Colonic mucosa (tissue), 4 donors: ENCODE measurements around the gene GKN2. TPM values are rescaled to one million over a fixed set of nuclear protein-coding genes. Genes with fewer than 3 reads are reported as not detected.
"Not testable (repeated sequence)": the region's sequence is repeated elsewhere in the genome, so short reads cannot be mapped to it uniquely, and the experiment has no call there.

Source experiments
- DNase-seq: peaks from one replicate; pipeline ENCODE4 v3.0.0-alpha.2; 2020
- H3K27ac ChIP-seq: fragments of 200-600 bp; one replicate; pipeline ENCODE4 v1.8.0; 2021
- H3K27me3 ChIP-seq: fragments of 200-600 bp; one replicate; pipeline ENCODE4 v1.8.0; 2021
- H3K36me3 ChIP-seq: fragments of 200-600 bp; one replicate; pipeline ENCODE4 v1.8.0; 2021
- H3K4me1 ChIP-seq: fragments of 200-600 bp; one replicate; pipeline ENCODE4 v1.8.0; 2021; ENCODE audit warnings: mild to moderate bottlenecking
- H3K4me3 ChIP-seq: fragments of 200-600 bp; one replicate; pipeline ENCODE4 v1.8.0; 2021
- H3K9ac ChIP-seq, 2 donors: one replicate each; pipeline ENCODE4 v1.7.0; 2013; ENCODE audit warnings: control low read depth in 2 of 2, low read depth in 2 of 2, low read length in 2 of 2
- H3K9me3 ChIP-seq: fragments of 200-600 bp; one replicate; pipeline ENCODE4 v1.8.0; 2021
- intact Hi-C: fragments of 100-400 bp; cut with DNase I; formaldehyde crosslinking; loops from one replicate; pipeline ENCODE4 v1.14.1; 2022
- total RNA-seq, 2 donors: library from RNA; stranded (reverse); fragmentation: NEBNext Ultra II Directional in 1 of 2; extraction: Animal tissue kit (Norgen Biotek cat#: 25700) in 1 of 2; gene quantifications; one replicate each; pipeline ENCODE4 v1.2.1, GENCODE V29; 2021
- TF ChIP-seq, protein P1 (sequence below): fragments of 200-600 bp; IDR thresholded peaks from one replicate; pipeline ENCODE4 v1.8.0; 2022; ENCODE audit warnings: antibody characterized with exemption, mild to moderate bottlenecking
- donor health status: healthy.
- donor health status: DM: no; HTN: no; CAD: no.
- donor health status: DM: no; HTN: no; CAD: no.

Gene GKN2
- total RNA-seq, 2 donors from 2014 or later, result 0.32 TPM; not detected in 1

DNA sequence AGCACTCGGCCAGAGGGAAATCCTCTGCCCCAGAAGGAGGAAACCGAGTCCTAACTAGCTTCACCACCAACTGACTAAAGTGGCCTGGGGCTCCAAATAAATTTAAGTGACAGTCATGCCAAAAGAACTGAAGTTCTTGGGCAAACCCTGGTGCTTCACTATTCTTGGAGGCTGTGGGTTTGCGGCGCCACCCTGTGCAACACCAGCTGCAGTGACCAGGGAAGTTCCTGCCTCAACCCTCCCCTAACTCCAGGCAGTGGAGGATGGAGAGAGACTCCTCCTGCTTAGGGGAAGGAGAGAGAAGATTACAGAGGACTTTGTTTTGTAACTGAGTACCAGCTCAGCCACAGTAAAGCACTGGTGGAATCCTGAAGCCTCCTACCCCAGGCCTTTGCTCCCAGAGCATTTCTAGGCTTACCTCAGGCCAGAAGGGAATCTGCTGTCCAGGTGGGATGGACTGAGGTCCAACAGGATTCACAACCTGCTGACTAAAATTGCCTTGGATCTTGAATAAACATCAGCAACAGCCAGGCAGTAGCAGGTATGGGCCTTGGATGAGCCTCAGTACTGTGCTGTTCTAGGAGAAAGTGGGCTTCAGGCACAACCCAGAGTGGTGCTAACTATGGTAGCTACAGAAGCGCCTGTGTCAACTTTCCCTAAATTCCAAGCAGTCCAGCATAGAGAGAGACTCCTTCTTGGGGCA lies 52.0 kb downstream of the GKN2 start:
- Histone ChIP-seq H3K9ac (no peak overlapping the region), H3K9me3 (no peaks in the 10 kb centered on the region), H3K4me3 (no peak overlapping the region), H3K27ac (no peak overlapping the region), H3K27me3 (no peaks in the 10 kb centered on the region), H3K36me3 (no peaks in the 10 kb centered on the region), H3K4me1 (no peaks in the 10 kb centered on the region)
- TF ChIP-seq, protein P1, sequence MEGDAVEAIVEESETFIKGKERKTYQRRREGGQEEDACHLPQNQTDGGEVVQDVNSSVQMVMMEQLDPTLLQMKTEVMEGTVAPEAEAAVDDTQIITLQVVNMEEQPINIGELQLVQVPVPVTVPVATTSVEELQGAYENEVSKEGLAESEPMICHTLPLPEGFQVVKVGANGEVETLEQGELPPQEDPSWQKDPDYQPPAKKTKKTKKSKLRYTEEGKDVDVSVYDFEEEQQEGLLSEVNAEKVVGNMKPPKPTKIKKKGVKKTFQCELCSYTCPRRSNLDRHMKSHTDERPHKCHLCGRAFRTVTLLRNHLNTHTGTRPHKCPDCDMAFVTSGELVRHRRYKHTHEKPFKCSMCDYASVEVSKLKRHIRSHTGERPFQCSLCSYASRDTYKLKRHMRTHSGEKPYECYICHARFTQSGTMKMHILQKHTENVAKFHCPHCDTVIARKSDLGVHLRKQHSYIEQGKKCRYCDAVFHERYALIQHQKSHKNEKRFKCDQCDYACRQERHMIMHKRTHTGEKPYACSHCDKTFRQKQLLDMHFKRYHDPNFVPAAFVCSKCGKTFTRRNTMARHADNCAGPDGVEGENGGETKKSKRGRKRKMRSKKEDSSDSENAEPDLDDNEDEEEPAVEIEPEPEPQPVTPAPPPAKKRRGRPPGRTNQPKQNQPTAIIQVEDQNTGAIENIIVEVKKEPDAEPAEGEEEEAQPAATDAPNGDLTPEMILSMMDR, result no peak
- intact Hi-C loops, result no loop called here
- DNase-seq, result no peak

DNA sequence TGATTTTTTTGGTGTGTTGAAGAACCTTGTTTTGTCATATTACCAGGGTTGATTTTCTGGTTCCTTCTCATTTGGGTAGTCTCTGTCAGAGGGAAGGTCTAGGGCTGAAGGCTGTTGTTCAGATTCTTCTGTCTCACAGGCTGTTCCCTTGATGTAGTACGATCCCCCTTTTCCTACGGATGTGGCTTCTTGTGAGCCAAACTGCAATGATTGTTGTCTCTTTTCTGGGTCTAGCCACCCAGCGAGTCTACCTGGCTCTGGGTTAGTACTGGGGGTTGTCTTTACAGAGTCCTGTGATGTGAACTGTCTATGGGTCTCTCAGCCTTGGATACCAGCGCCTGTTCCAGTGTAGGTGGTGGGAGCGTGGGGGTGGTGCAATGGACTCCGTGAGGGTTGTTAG lies 56.7 kb downstream of the GKN2 start:
- H3K9me3 ChIP-seq, H3K27ac ChIP-seq, H3K36me3 ChIP-seq, H3K9ac ChIP-seq, DNase-seq, H3K27me3 ChIP-seq, H3K4me1 ChIP-seq, intact Hi-C loops, H3K4me3 ChIP-seq: not testable (repeated sequence)

Other genes with a start within 250 kb of the GKN2 start
- 1 to 10 TPM; 3.6 to 3.7 TPM for gene ARHGAP25, start 218.1 kb downstream of the GKN2 start, total RNA-seq
- gene BMP10, start 81.5 kb downstream of the GKN2 start, total RNA-seq, result not detected
- gene GKN1, start 21.7 kb upstream of the GKN2 start, total RNA-seq, result not detected
- 10 to 100 TPM in 1 of 2 donors, 1 to 10 TPM in 1; 8.1 to 17.0 TPM for gene ANTXR1, start 60.3 kb upstream of the GKN2 start, total RNA-seq